Progenitor cell of endocrine pancreas (in vitro differentiated cells): ENCODE results near the gene ZNF212. TPM values are rescaled to one million over a fixed set of nuclear protein-coding genes. Genes with fewer than 3 reads are reported as not detected.

ENCODE experiments used
- DNase-seq: peaks from one replicate; pipeline ENCODE4 v3.0.0; 2021; ENCODE audit warnings: low spot score; ENCODE audit not compliant: unreplicated experiment
- H3K27ac Mint-ChIP-seq: 2 replicates; pipeline ENCODE4 v1.8.0; 2021; ENCODE audit warnings: mild to moderate bottlenecking, moderate library complexity, mixed read lengths
- H3K27me3 Mint-ChIP-seq: 2 replicates; pipeline ENCODE4 v1.8.0; 2021; ENCODE audit warnings: mixed read lengths
- H3K36me3 Mint-ChIP-seq: 2 replicates; pipeline ENCODE4 v1.8.0; 2022; ENCODE audit warnings: mixed read lengths; ENCODE audit not compliant: insufficient read depth
- H3K4me1 Mint-ChIP-seq: 2 replicates; pipeline ENCODE4 v1.8.0; 2021; ENCODE audit warnings: low read depth, mixed read lengths
- H3K4me3 Mint-ChIP-seq: 2 replicates; pipeline ENCODE4 v1.8.0; 2021; ENCODE audit warnings: low read depth, mild to moderate bottlenecking, moderate library complexity, mixed read lengths
- H3K9me3 Mint-ChIP-seq: 2 replicates; pipeline ENCODE4 v1.8.0; 2021; ENCODE audit warnings: low read depth, mixed read lengths
- total RNA-seq: library from RNA; stranded (reverse); gene quantifications from 2 replicates; pipeline ENCODE4 v1.2.1, GENCODE V29; 2021
- TF ChIP-seq, protein P1 (sequence below): fragments of 200-600 bp; sonication (generic); IDR thresholded peaks from one replicate; pipeline ENCODE4 v1.5.0; 2021; ENCODE audit warnings: antibody characterized with exemption, mild to moderate bottlenecking; ENCODE audit not compliant: unreplicated experiment

ZNF212 gene
- total RNA-seq, 1 donor from 2014 or later, result 19.4 TPM

DNA sequence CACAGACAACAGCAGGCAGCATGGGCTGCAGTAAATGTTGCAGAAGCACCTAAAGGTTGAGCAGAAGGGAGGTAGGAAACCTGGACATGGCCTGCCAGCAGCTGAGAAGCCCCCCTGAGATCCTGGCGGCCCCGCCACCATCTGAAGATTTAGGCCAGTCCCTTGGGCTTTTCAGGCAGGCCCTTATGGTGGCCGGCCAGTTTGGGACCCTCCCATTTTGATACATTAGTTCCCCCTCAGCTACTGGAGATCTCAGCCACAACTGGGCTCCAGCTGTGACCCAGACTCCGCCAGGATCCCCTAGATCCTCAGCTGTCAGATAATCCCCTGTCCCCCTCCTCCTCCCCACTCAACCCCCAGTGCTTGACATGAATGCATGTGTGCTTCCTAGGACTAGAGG lies 56.9 kb downstream of the ZNF212 start:
- Mint-ChIP-seq H3K27ac (no peak overlapping the region), H3K4me3 (no peak overlapping the region), H3K36me3 (no peaks in the 10 kb centered on the region), H3K9me3 (no peaks in the 10 kb centered on the region), H3K4me1 (no peaks in the 10 kb centered on the region), H3K27me3 (no peaks in the 10 kb centered on the region)
- no peak for DNase-seq
- TF ChIP-seq, protein P1, sequence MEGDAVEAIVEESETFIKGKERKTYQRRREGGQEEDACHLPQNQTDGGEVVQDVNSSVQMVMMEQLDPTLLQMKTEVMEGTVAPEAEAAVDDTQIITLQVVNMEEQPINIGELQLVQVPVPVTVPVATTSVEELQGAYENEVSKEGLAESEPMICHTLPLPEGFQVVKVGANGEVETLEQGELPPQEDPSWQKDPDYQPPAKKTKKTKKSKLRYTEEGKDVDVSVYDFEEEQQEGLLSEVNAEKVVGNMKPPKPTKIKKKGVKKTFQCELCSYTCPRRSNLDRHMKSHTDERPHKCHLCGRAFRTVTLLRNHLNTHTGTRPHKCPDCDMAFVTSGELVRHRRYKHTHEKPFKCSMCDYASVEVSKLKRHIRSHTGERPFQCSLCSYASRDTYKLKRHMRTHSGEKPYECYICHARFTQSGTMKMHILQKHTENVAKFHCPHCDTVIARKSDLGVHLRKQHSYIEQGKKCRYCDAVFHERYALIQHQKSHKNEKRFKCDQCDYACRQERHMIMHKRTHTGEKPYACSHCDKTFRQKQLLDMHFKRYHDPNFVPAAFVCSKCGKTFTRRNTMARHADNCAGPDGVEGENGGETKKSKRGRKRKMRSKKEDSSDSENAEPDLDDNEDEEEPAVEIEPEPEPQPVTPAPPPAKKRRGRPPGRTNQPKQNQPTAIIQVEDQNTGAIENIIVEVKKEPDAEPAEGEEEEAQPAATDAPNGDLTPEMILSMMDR, result no peak

DNA sequence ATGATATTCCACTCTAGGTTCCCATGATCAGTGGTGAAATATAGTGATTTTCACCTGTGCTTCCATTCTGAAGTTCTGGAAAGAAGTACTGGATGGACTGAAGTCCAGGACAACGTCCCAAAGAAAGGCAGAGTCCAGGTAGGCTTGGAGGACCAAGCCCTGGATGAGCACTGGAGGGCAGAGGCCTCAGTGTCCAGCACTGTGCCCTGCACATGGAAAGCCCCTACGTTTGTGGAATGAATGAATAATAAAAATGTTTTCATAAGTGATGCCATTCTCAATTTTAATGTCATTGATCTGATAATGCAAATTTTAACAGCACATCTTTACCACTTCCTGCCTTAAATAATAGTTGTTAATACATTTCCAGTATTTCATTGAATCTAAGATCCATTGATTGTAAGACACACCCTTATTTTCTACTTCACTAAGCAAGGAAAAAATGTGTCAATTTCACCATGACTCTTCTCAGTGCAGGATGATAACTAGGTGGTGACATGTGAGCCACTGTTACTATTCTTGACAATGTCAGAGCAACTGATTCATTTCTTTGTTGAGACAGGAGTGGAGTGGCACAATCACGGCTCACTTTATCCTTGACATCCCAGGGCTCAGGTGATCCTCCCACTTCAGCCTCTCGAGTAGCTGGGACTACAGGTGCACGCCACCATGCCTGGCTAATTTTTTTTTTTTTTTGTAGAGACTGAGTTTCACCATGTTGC lies 57.7 kb downstream of the ZNF212 start:
- TF ChIP-seq, protein P1, result no peak
- H3K9me3 Mint-ChIP-seq, result no peaks in the 10 kb centered on the region
- H3K27me3 Mint-ChIP-seq, result no peaks in the 10 kb centered on the region
- no peak overlapping the region for H3K27ac Mint-ChIP-seq
- no peak overlapping the region for H3K4me3 Mint-ChIP-seq
- DNase-seq, result no peak
- H3K36me3 Mint-ChIP-seq, result no peaks in the 10 kb centered on the region
- no peaks in the 10 kb centered on the region for H3K4me1 Mint-ChIP-seq

DNA sequence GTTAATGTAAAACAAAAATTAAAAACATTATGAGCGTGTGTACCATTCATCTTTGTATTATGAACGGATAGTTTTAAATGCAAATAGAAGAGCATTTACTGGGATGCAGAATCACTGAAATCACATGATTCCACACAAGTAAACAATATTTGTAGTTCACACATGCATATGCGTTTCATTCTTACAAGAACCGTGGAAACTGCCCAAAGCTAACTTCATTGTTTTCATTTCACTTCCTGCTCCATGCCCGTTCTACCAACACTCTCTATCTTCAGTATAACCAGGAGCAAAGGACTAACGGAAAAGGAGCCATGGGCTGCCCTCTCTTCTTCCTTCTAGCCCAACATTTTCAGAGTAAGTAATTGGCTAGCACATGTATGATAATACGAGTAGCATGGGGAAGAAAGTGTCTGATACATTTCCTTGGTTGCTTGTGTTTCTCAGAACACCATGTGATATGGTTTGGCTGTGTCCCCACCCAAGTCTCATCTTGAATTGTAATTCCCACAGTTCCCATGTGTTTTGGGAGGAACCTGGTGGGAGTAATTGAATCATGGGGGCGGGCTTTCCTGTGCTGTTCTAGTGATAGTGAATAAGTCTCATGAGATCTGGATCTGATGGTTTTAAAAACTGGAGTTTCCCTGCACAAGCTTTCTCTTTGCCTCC lies 61.3 kb downstream of the ZNF212 start:
- Mint-ChIP-seq H3K36me3 (no peaks in the 10 kb centered on the region), H3K9me3 (no peaks in the 10 kb centered on the region), H3K4me1 (peaks cover 2% of the 10 kb centered on the region), H3K27me3 (no peaks in the 10 kb centered on the region), H3K27ac (no peak overlapping the region), H3K4me3 (no peak overlapping the region)
- TF ChIP-seq, protein P1, result no peak
- no peak for DNase-seq

DNA sequence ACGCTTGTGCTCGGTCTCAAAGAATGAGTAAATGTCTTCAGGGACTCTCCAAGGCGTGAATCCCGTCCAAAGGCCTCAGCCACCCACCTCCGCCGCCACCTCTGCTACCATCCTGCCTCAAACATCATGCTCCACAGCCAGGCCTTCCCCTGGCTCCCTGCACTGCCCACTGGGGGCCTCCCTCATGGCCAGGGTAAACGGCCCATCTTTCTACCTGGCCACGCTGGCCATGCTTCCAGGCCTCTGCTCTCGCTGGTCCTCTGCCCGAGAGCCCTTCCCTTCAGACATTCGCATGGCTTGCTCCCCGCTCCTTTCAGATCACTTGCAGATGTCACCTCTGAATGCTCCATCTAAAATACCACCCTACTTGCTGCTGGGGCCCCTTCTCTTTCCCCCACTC lies 62.8 kb downstream of the ZNF212 start:
- H3K36me3 Mint-ChIP-seq, result no peaks in the 10 kb centered on the region
- no peak for DNase-seq
- no peaks in the 10 kb centered on the region for H3K9me3 Mint-ChIP-seq
- TF ChIP-seq, protein P1, result no peak
- peaks cover 2% of the 10 kb centered on the region for H3K4me1 Mint-ChIP-seq
- no peak overlapping the region for H3K4me3 Mint-ChIP-seq
- H3K27ac Mint-ChIP-seq, result no peak overlapping the region
- no peaks in the 10 kb centered on the region for H3K27me3 Mint-ChIP-seq

DNA sequence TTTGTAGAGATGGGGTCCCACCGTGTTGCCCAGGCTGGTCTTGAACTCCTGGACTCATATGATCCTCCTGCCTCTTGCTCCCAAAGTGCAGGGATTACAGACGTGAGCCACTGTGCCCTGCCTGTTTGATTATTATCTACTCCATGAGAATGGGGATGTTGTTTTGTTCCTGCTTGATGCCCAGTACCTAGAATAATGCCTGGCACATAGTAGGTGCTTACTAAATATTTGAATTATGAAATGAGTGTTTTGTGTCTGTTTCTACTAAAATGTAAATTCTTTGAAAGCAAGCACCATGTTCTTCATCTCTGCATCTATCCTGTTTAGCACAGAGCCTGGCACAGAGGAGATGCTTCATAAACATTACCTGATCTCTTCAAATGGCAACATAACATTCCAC lies 63.4 kb downstream of the ZNF212 start:
- Mint-ChIP-seq H3K4me3 (no peak overlapping the region), H3K36me3 (no peaks in the 10 kb centered on the region), H3K4me1 (peaks cover 2% of the 10 kb centered on the region), H3K27ac (no peak overlapping the region), H3K27me3 (no peaks in the 10 kb centered on the region), H3K9me3 (no peaks in the 10 kb centered on the region)
- DNase-seq, result no peak
- TF ChIP-seq, protein P1, result no peak
